Dendritic cell treated with granulocyte-macrophage colony-stimulating factor and Interleukin-4, amounts not matched to agents 40 ng/mL and 50 ng/mL, for 4 days (primary cell): Measurements from ENCODE around the gene IRF2.

Source experiments
- H3K27ac Mint-ChIP-seq: one replicate; pipeline ENCODE4 v1.8.0; 2022; ENCODE audit warnings: mild to moderate bottlenecking, mixed read lengths
- H3K27me3 Mint-ChIP-seq: one replicate; pipeline ENCODE4 v1.8.0; 2022; ENCODE audit warnings: mild to moderate bottlenecking, mixed read lengths
- H3K36me3 Mint-ChIP-seq: one replicate; pipeline ENCODE4 v1.8.0; 2022; ENCODE audit warnings: low read depth, mixed read lengths
- H3K4me1 Mint-ChIP-seq: one replicate; pipeline ENCODE4 v1.8.0; 2022; ENCODE audit warnings: low read depth, mixed read lengths
- H3K4me3 Mint-ChIP-seq: one replicate; pipeline ENCODE4 v1.8.0; 2022; ENCODE audit warnings: mild to moderate bottlenecking, moderate library complexity, mixed read lengths
- H3K9me3 Mint-ChIP-seq: one replicate; pipeline ENCODE4 v1.8.0; 2022; ENCODE audit warnings: mixed read lengths
- intact Hi-C: fragments of 100-400 bp; cut with micrococcal nuclease; formaldehyde crosslinking; loops from one replicate; pipeline ENCODE4 v1.15.0; 2022

IRF2 gene

GRCh38 chr4:184397516-184398163 is 76.7 kb downstream of the IRF2 start:
- Mint-ChIP-seq H3K4me3 (no peak overlapping the region), H3K36me3 (peaks cover 93% of the 10 kb centered on the region), H3K9me3 (no peaks in the 10 kb centered on the region), H3K27ac (no peak overlapping the region), H3K27me3 (no peaks in the 10 kb centered on the region), H3K4me1 (peaks cover 59% of the 10 kb centered on the region)
- intact Hi-C loops: no loop called here

GRCh38 chr4:184396570-184397515 is 77.5 kb downstream of the IRF2 start:
- Mint-ChIP-seq H3K4me1 (peaks cover 59% of the 10 kb centered on the region), H3K4me3 (no peak overlapping the region), H3K36me3 (peaks cover 92% of the 10 kb centered on the region), H3K9me3 (no peaks in the 10 kb centered on the region), H3K27me3 (no peaks in the 10 kb centered on the region), H3K27ac (no peak overlapping the region)
- intact Hi-C loops: no loop called here

- peaks cover 92% of the 10 kb centered on the region for H3K36me3 Mint-ChIP-seq
- H3K9me3 Mint-ChIP-seq: no peaks in the 10 kb centered on the region
- no peak overlapping the region for H3K4me3 Mint-ChIP-seq
- H3K27me3 Mint-ChIP-seq: no peaks in the 10 kb centered on the region
- H3K4me1 Mint-ChIP-seq: peaks cover 59% of the 10 kb centered on the region
- intact Hi-C loops: no loop called here
- H3K27ac Mint-ChIP-seq: peak overlapping the region; percentile 96
Measured at GRCh38 chr4:184395971-184396391, 78.4 kb downstream of the IRF2 start.

GRCh38 chr4:184395451-184395917 is 78.9 kb downstream of the IRF2 start:
- H3K4me3 Mint-ChIP-seq: no peak overlapping the region
- no peaks in the 10 kb centered on the region for H3K27me3 Mint-ChIP-seq
- H3K9me3 Mint-ChIP-seq: no peaks in the 10 kb centered on the region
- intact Hi-C loops: no loop called here
- H3K4me1 Mint-ChIP-seq: peaks cover 63% of the 10 kb centered on the region
- peak overlapping the region; percentile 96 for H3K27ac Mint-ChIP-seq
- peaks cover 92% of the 10 kb centered on the region for H3K36me3 Mint-ChIP-seq

- Mint-ChIP-seq H3K36me3 (peaks cover 92% of the 10 kb centered on the region), H3K27ac (peak overlapping the region; percentile 96), H3K27me3 (no peaks in the 10 kb centered on the region), H3K4me3 (peak overlapping the region; percentile 69), H3K4me1 (peaks cover 75% of the 10 kb centered on the region), H3K9me3 (no peaks in the 10 kb centered on the region)
- intact Hi-C loops: loop anchor here (1.0 to 5.0 kb wide), 5 partner anchors 14 to 144 kb away; partner anchors contain the start of gene IRF2
Measured at GRCh38 chr4:184392748-184393559, 81.4 kb downstream of the IRF2 start.

- no peaks in the 10 kb centered on the region for H3K9me3 Mint-ChIP-seq
Measured at GRCh38 chr4:184392316-184392715, 82.0 kb downstream of the IRF2 start.

GRCh38 chr4:184389978-184390900 is 84.1 kb downstream of the IRF2 start:
- H3K27me3 Mint-ChIP-seq: no peaks in the 10 kb centered on the region
- H3K27ac Mint-ChIP-seq: no peak overlapping the region
- intact Hi-C loops: loop anchor here (5.0 kb wide), 2 partner anchors 82 to 147 kb away; partner anchors contain the start of gene IRF2
- H3K4me3 Mint-ChIP-seq: no peak overlapping the region
- peaks cover 78% of the 10 kb centered on the region for H3K4me1 Mint-ChIP-seq
- H3K9me3 Mint-ChIP-seq: no peaks in the 10 kb centered on the region
- H3K36me3 Mint-ChIP-seq: peaks cover 87% of the 10 kb centered on the region

More at GRCh38 chr4:184392316-184392715, 82.0 kb downstream of the IRF2 start:
- Mint-ChIP-seq H3K27me3 (no peaks in the 10 kb centered on the region), H3K36me3 (peaks cover 92% of the 10 kb centered on the region), H3K4me3 (peak overlapping the region; percentile 69), H3K27ac (peak overlapping the region; percentile 96), H3K4me1 (peaks cover 70% of the 10 kb centered on the region)
- intact Hi-C loops: loop anchor here (2.0 to 5.0 kb wide), 4 partner anchors 14 to 145 kb away; partner anchors contain the start of gene IRF2

- Mint-ChIP-seq H3K4me3 (no peak overlapping the region), H3K27me3 (no peaks in the 10 kb centered on the region), H3K27ac (no peak overlapping the region), H3K36me3 (peaks cover 69% of the 10 kb centered on the region), H3K4me1 (peaks cover 77% of the 10 kb centered on the region), H3K9me3 (no peaks in the 10 kb centered on the region)
- intact Hi-C loops: no loop called here
Measured at GRCh38 chr4:184388106-184388505, 86.2 kb downstream of the IRF2 start.

- no peaks in the 10 kb centered on the region for H3K9me3 Mint-ChIP-seq
- peaks cover 77% of the 10 kb centered on the region for H3K4me1 Mint-ChIP-seq
- H3K27me3 Mint-ChIP-seq: no peaks in the 10 kb centered on the region
- H3K4me3 Mint-ChIP-seq: no peak overlapping the region
- intact Hi-C loops: no loop called here
- peaks cover 66% of the 10 kb centered on the region for H3K36me3 Mint-ChIP-seq
- no peak overlapping the region for H3K27ac Mint-ChIP-seq
Measured at GRCh38 chr4:184387351-184387750, 87.0 kb downstream of the IRF2 start.

- H3K4me3 Mint-ChIP-seq: no peak overlapping the region
- peaks cover 66% of the 10 kb centered on the region for H3K36me3 Mint-ChIP-seq
- no peaks in the 10 kb centered on the region for H3K9me3 Mint-ChIP-seq
- peaks cover 73% of the 10 kb centered on the region for H3K4me1 Mint-ChIP-seq
- H3K27me3 Mint-ChIP-seq: no peaks in the 10 kb centered on the region
- H3K27ac Mint-ChIP-seq: no peak overlapping the region
- intact Hi-C loops: no loop called here
Measured at GRCh38 chr4:184386271-184386781, 88.0 kb downstream of the IRF2 start.

GRCh38 chr4:184385705-184386141 is 88.6 kb downstream of the IRF2 start:
- Mint-ChIP-seq H3K27ac (no peak overlapping the region), H3K4me1 (peaks cover 67% of the 10 kb centered on the region), H3K27me3 (no peaks in the 10 kb centered on the region), H3K4me3 (no peak overlapping the region), H3K9me3 (peaks cover 3% of the 10 kb centered on the region), H3K36me3 (peaks cover 65% of the 10 kb centered on the region)
- intact Hi-C loops: no loop called here

- H3K9me3 Mint-ChIP-seq: peaks cover 9% of the 10 kb centered on the region
- peak overlapping the region; percentile 43 for H3K27ac Mint-ChIP-seq
- peaks cover 65% of the 10 kb centered on the region for H3K36me3 Mint-ChIP-seq
- H3K4me3 Mint-ChIP-seq: no peak overlapping the region
- no peaks in the 10 kb centered on the region for H3K27me3 Mint-ChIP-seq
- H3K4me1 Mint-ChIP-seq: peaks cover 59% of the 10 kb centered on the region
- intact Hi-C loops: no loop called here
Measured at GRCh38 chr4:184384810-184385557, 89.4 kb downstream of the IRF2 start.
